Muscle layer of duodenum (tissue), 2 donors: ENCODE data around the gene STAG1.

Experiments
- H3K27ac ChIP-seq: one replicate; pipeline ENCODE4 v1.7.0; 2013; ENCODE audit warnings: mild to moderate bottlenecking, low read length
- H3K27me3 ChIP-seq: one replicate; pipeline ENCODE4 v1.7.0; 2013; ENCODE audit warnings: low read depth, mild to moderate bottlenecking, control low read depth, low read length
- H3K36me3 ChIP-seq, 2 donors: one replicate each; pipeline ENCODE4 v1.7.0; 2013; ENCODE audit warnings: low read length in 2 of 2, control low read depth in 1 of 2, mild to moderate bottlenecking in 1 of 2; ENCODE audit not compliant: insufficient read depth in 2 of 2, control insufficient read depth in 1 of 2
- H3K4me1 ChIP-seq, 2 donors: one replicate each; pipeline ENCODE4 v1.7.0; 2013; ENCODE audit warnings: low read length in 2 of 2, mild to moderate bottlenecking in 2 of 2, control low read depth in 1 of 2, moderate library complexity in 1 of 2; ENCODE audit not compliant: insufficient read depth in 2 of 2, control insufficient read depth in 1 of 2
- H3K4me3 ChIP-seq, 2 donors: one replicate each; pipeline ENCODE4 v1.7.0; 2013; ENCODE audit warnings: low read length in 2 of 2, low read depth in 1 of 2, mild to moderate bottlenecking in 1 of 2
- H3K9me3 ChIP-seq, 2 donors: one replicate each; pipeline ENCODE4 v1.7.0; 2013; ENCODE audit warnings: low read length in 2 of 2, control low read depth in 1 of 2, mild to moderate bottlenecking in 1 of 2; ENCODE audit not compliant: control insufficient read depth in 1 of 2
- donor health status: healthy.

STAG1 gene

GRCh38 chr3:136642711-136643110, 109.5 kb downstream of the STAG1 start:
- H3K27ac ChIP-seq = no peak overlapping the region
- H3K36me3 ChIP-seq = no peaks in the 10 kb centered on the region
- H3K9me3 ChIP-seq = no peaks in the 10 kb centered on the region
- H3K4me1 ChIP-seq = peaks cover 0 to 2% of the 10 kb centered on the region in 2 donors
- H3K27me3 ChIP-seq = no peaks in the 10 kb centered on the region
- no peak overlapping the region for H3K4me3 ChIP-seq

DNA sequence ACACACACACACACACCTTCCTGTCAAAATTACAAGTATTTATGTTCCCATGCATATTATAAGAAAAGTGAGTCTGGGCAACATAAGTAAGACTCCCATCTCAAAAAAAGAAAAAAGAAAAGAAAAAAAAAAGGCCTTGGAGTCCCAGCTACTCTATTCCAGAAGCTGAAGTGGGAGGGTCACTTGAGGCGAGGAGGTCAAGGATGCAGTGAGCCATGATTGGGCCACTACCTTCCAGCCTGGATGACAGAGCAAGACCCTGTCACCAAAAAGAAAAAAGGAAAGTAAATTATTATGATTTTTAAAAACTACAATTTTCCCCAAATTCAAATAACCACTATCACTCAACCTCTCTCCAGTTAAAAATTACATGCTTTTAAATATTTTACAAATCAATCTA, 113.1 kb downstream of the STAG1 start:
- no peak overlapping the region for H3K4me3 ChIP-seq
- no peaks in the 10 kb centered on the region for H3K36me3 ChIP-seq
- H3K27me3 ChIP-seq = no peaks in the 10 kb centered on the region
- no peak overlapping the region for H3K27ac ChIP-seq
- peaks cover 0 to 14% of the 10 kb centered on the region in 2 donors for H3K4me1 ChIP-seq
- no peaks in the 10 kb centered on the region for H3K9me3 ChIP-seq

- H3K4me3 ChIP-seq = no peak overlapping the region
- H3K36me3 ChIP-seq = no peaks in the 10 kb centered on the region
- peaks cover 0 to 21% of the 10 kb centered on the region in 2 donors for H3K4me1 ChIP-seq
- H3K27me3 ChIP-seq = no peaks in the 10 kb centered on the region
- H3K27ac ChIP-seq = no peak overlapping the region
- no peaks in the 10 kb centered on the region for H3K9me3 ChIP-seq
Measured at GRCh38 chr3:136637176-136637575, 115.0 kb downstream of the STAG1 start.

GRCh38 chr3:136634821-136635220, 117.4 kb downstream of the STAG1 start:
- H3K4me1 ChIP-seq = peaks cover 0 to 30% of the 10 kb centered on the region in 2 donors
- H3K27me3 ChIP-seq = no peaks in the 10 kb centered on the region
- no peaks in the 10 kb centered on the region for H3K36me3 ChIP-seq
- no peaks in the 10 kb centered on the region for H3K9me3 ChIP-seq
- H3K27ac ChIP-seq = no peak overlapping the region
- H3K4me3 ChIP-seq = no peak overlapping the region

DNA sequence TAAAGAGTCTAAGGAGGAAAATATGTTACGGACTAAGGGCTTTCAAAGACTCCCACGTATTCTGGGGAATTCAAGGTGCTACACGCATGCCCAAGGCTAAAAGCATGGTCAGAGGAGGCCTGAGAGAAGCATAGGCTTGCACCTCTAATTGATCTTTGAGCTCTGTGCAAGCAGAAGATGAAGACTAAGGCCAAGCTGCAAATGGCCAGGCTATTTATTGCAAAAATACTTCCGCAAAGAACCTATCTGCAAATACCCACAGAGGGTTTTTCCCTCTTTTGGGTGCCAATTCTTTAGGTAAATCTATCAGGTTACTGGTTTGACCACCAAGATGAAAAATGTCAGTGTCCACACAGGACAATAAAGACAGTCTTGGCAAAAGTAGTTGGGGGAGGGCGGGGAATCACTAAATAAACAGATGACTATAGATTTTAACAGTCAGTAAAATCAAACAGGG, 119.5 kb downstream of the STAG1 start:
- Histone ChIP-seq H3K9me3 (no peaks in the 10 kb centered on the region), H3K4me1 (peaks cover 0 to 27% of the 10 kb centered on the region in 2 donors), H3K27ac (no peak overlapping the region)

DNA sequence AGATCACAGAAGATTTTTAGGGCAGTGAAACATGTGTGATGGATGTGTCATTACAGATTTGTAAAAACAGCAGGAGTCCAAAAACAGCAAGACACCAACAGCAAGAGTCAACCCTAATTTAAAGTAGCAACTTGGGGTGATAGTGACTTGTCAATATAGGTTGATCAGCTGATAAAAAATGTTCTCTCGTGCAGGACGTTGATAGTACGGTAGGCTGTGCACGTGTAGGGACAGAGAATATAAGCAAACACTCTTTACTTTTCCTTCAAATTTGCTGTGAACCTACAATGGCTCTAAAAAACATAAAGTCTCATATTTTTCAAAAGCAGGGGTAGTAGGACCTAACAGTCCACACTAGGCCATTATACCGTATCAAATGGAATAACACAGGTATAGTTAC, 120.8 kb downstream of the STAG1 start:
- Histone ChIP-seq H3K27ac (no peak overlapping the region), H3K27me3 (no peaks in the 10 kb centered on the region), H3K36me3 (no peaks in the 10 kb centered on the region), H3K4me3 (no peak overlapping the region), H3K9me3 (no peaks in the 10 kb centered on the region), H3K4me1 (peaks cover 0 to 16% of the 10 kb centered on the region in 2 donors)

More for the DNA sequence above, 119.5 kb downstream of the STAG1 start:
- no peaks in the 10 kb centered on the region for H3K36me3 ChIP-seq
- H3K4me3 ChIP-seq = no peak overlapping the region
- H3K27me3 ChIP-seq = no peaks in the 10 kb centered on the region

DNA sequence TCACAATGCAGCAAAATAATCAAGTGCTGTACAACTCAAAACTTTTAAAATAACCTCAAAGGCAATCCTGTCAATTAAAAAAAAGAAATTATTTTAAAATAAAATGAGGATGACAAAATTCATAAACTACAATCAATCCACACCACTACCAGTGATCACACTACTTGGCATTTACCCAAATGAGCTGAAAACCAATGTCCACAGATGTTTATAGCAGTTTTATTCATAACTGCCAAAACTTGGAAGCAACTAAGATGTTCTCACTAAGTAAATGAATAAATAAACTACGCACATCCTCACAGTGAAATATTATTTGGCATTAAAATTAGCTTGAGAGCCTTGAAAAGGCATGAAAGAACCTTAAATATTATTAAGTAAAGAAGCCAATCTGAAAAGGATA, 121.3 kb downstream of the STAG1 start:
- H3K4me1 ChIP-seq = peaks cover 0 to 16% of the 10 kb centered on the region in 2 donors
- H3K36me3 ChIP-seq = no peaks in the 10 kb centered on the region
- H3K27me3 ChIP-seq = no peaks in the 10 kb centered on the region

DNA sequence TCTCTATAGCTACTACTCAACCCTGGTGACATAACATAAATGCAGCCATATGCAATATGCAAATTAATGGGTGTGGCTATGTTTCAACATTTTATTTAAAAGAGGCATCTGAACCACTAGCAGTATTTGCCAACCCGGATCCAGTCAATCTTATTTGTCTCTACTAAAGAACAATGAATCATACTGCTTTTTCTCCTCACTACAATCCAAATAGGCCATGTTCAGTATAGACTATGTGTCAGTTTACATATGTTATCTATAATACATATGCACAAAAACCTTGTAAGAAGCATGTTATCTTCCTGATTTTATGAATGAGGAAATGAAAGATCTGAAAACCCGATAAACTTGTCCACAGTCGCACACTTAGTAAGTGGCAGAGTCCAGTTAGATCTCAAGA, 125.7 kb downstream of the STAG1 start:
- Histone ChIP-seq H3K27ac (no peak overlapping the region), H3K4me1 (peaks cover 0 to 7% of the 10 kb centered on the region in 2 donors), H3K36me3 (no peaks in the 10 kb centered on the region), H3K9me3 (no peaks in the 10 kb centered on the region), H3K4me3 (no peak overlapping the region), H3K27me3 (no peaks in the 10 kb centered on the region)

More for the DNA sequence above, 121.3 kb downstream of the STAG1 start:
- Histone ChIP-seq H3K9me3 (no peaks in the 10 kb centered on the region), H3K4me3 (no peak overlapping the region), H3K27ac (no peak overlapping the region)

- H3K27me3 ChIP-seq = no peaks in the 10 kb centered on the region
- no peak overlapping the region for H3K27ac ChIP-seq
- no peak overlapping the region for H3K4me3 ChIP-seq
- no peaks in the 10 kb centered on the region for H3K9me3 ChIP-seq
- H3K36me3 ChIP-seq = no peaks in the 10 kb centered on the region
- H3K4me1 ChIP-seq = no peaks in the 10 kb centered on the region
Measured at GRCh38 chr3:136624894-136625815, 127.0 kb downstream of the STAG1 start.

GRCh38 chr3:136624371-136624770, 127.8 kb downstream of the STAG1 start:
- Histone ChIP-seq H3K27ac (no peak overlapping the region), H3K4me1 (no peaks in the 10 kb centered on the region), H3K36me3 (no peaks in the 10 kb centered on the region), H3K27me3 (no peaks in the 10 kb centered on the region), H3K4me3 (no peak overlapping the region), H3K9me3 (no peaks in the 10 kb centered on the region)

- H3K4me3 ChIP-seq = no peak overlapping the region
Measured at GRCh38 chr3:136621628-136622027, 130.6 kb downstream of the STAG1 start.

More at GRCh38 chr3:136621628-136622027, 130.6 kb downstream of the STAG1 start:
- Histone ChIP-seq H3K9me3 (no peaks in the 10 kb centered on the region), H3K36me3 (no peaks in the 10 kb centered on the region), H3K27ac (no peak overlapping the region), H3K27me3 (no peaks in the 10 kb centered on the region), H3K4me1 (no peaks in the 10 kb centered on the region)
